ENCODE data around the gene GDF2.

Gene GDF2

DNA sequence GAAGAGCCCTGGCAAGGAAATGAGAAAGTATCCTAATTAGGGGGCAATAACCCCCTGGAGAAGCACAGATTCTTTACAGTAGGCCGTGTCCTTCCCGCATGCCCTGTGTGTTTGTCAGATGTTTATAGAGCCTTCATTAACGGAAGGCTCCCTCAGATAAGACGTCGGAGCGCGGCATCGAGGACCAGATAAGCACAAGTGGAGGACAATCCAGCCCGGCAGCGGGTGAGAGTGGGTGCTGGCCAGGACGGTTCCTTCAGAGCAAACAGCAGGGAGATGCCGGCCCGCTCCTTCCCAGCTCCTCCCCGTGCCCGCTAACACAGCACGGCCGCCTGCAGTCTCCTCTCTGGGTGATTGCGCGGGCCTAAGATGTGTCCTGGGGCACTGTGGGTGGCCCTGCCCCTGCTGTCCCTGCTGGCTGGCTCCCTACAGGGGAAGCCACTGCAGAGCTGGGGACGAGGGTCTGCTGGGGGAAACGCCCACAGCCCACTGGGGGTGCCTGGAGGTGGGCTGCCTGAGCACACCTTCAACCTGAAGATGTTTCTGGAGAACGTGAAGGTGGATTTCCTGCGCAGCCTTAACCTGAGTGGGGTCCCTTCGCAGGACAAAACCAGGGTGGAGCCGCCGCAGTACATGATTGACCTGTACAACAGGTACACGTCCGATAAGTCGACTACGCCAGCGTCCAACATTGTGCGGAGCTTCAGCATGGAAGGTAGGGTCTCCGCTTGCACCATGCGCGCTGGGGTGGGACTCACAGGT is at the start of gene GDF2:
Gene GDF2 (plus strand): TSS at position 155 of the 762 bp plus-strand sequence. CDS start 215 bp downstream, at position 370.
- no peak for DNase-seq

DNA sequence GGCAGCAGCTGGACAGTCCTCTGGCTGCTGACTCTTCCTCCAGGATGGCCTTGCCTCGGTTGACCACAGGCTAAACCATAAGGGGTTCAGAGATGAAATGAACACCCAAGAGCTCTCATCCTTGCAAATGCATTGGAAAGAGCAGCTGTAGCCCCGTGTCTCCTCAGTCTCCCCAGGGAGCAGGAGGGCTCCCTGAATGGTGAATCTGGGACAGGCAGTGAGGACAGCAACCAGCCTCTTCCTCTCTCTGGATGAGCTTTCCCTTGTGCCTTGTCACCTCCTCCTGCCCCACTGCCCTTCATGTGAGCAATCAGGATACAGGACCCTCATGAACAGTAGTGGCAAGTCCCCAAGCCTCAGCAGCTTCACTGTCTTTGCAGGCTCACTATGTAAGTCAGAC is 46.2 kb upstream of the GDF2 start:
- no peak for DNase-seq

DNA sequence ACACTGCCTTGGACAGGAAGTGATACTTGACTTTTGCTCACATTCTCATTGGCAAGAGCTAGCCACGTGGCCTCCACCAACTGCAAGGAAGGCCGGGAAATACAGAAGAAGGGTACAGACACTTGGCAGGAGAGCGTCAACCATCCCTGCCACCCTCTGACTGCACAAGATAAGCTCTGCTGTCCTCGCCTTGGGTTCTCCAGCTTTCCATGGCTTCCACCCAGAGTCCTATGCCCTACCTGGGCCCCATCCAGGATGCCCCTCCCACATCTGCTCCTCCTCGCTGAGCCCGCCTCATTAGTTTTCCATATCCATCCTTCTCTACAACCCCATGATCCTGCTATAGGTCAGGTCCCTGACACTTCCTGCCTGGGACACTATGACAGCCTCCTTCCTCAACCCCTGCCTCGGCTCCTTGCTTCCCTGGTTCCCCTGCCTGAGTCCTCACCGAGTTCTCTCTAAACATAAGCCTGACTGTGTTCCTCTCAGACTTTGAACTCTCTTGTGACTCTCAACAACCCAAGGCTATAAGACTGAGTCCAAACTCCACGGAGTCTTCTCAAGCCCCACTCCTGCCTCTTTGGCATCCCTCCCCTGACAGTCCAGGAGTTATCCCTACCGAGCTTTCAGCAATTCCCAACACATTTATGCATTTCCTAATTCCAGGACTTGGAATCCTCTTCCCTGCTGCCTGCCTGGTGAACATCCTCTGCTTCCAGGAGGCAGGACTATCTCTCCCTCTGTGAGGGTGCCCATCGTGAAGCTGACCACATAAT is 45.5 kb upstream of the GDF2 start:
- no peak for DNase-seq

DNA sequence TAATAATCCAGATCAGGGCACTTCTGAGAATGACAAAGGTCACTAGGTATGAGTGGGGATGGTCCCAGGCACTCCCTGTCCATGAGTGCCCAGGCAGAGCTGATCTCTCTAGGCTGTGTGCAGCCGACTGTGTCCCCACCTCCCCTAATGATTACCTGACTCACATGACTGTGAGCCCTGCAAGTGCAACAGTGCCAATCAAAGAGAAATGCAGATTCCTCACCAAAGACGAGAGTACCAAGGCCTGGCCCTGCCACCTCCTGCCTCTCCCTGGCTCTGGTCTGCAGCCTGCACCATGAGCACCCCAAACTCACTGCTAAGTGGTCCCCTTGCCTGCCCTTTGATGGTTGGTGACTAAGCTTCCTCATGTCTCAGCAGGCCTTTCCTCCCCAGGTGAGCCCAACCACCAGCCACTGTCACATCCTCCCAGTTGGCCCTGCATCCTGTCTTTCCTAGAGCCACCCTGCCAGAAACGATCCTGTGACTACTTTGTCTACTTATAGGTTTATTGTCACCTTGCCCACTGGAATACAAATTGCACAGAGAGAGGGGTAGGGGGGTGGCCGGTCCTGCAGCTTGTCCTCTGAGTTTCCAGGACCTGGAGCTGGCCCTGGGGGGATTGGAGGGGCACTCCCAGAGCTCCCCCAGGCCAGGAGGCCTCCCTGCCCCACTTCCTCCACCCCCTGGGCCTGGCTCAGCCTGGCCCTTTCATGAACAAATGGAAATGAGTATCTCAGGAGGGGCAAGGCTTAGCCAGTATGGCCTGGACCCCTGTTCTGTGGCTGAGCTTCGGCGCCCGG is 44.7 kb upstream of the GDF2 start:
- no peak for DNase-seq

DNA sequence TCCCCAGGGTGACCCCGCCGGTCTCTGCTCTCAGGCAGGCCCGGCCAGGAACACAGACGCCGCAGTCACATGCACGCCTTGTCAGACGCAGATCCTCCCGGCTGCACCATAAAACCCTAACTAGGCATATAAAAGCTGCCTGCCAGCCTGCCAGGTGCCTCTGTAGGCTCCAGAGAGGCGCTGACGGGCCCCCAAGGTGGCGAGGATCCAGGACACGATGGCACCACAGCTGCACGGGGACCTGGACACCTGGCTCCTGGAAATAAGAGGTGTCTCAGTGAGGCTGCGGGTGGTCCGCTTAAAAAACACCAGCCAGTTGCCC is 44.1 kb upstream of the GDF2 start:
- no peak for DNase-seq

DNA sequence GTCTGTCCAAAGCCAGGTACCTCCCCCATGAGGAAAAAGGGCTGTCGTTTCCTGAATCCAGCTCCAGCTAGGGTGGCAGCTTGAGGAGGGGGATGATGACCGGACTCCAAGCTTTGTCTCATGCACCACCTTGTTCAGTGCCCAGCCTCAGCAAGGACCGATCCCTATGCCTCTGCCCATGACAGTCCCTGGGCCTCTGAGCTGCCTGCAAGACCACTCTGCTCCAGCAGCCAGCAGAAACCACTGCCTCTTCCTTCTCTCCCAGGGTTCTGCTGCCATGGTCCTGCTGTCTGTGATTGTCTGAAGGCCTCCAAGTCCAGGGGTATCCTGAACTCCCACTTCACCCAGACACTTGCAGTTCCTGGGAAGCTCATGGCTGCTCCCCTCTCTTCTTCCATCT is 43.5 kb upstream of the GDF2 start:
- DNase-seq = no peak

DNA sequence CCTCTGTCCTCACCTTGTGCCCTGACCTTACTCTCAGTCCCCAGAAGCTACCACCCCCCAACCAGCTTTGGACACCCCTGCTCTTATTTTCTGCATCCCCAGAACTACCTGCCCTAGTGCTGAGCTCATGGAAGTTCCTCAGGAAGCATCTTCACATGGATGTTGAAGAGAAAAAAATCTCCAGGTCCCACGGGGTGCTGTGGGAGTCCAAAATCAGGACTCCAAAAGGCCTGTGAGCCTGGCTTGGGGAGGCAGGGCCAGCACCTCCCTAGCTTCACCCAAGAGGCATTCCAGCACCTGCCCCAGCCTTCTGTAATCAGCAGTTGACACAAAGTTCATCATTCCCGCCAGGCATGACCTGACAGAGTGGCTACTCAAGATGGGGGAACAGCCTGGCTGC is 43.0 kb upstream of the GDF2 start:
- DNase-seq = no peak

DNA sequence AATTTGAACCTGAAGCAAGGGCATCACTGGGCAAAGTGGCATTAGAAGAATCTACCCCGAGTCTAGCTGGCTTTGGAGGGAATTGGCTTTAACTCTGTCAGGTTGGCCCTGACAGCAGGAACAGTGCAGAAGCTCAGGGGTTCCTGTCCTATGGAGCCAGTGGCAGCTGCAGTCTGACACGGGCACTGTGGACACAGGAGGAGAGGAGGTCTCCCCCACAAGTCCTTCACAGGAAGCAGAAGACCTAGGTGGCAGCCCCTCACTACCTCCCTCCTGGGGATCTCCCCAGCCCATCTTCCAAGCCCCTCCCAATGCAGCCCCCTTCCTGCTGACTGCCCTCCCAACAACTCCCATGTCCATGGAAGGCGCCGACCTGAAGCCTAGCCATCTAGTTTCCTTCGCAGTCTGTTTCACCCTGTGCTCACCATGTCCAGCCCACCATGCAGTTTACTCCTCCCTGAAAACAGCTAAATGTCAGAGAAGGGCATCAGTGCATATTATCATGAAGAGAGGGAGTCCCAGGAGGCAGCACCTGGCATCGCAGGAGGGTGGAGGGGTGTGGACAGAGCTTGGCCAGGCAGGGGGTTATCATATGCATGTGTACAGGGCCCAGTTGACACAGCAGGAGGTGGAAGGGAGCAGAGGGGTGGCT is 40.1 kb upstream of the GDF2 start:
- no peak for DNase-seq

DNA sequence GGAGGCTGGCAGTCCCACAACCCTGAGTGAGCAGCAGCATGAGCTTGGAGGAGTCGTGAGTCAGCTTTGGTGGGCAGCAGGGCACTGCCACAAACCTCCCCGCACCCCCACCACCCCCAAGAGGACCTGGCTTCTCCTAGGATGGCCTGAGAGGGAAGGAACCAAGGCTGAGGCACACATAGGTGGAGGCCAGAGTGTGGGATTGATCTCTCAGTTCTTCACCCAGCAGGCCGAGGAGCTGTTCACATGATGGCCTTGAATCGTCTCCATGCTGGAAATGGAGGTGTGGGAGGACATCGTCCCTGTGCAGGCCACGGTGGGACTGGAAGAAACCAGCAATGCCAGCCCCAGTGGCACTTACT is 39.6 kb upstream of the GDF2 start:
- DNase-seq = no peak

DNA sequence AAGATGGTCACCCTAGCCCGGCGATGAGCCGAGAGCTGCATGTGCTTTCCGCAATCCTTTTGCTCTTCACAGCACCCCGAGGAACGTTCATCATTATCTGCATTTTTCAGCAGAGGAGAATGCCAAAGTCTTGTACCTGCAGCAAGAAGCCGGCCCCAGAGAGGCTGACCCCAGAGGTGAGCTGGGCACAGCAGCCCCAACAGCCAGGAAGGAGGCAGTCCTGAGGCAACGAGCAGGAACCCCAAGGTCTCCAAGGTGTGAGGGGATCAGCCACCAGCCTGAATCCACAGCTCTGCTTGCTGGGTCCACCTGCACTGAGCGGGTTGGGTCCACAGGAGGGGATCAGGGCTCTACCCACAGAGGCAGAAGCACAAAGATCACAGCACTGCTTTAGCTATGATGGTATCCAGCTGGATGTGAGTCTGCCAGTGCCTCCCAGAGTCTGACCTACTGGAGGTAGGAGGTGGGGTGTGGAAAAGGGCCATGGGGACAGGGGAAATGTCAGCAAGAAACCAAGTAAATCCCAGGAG is 39.1 kb upstream of the GDF2 start:
- no peak for DNase-seq

DNA sequence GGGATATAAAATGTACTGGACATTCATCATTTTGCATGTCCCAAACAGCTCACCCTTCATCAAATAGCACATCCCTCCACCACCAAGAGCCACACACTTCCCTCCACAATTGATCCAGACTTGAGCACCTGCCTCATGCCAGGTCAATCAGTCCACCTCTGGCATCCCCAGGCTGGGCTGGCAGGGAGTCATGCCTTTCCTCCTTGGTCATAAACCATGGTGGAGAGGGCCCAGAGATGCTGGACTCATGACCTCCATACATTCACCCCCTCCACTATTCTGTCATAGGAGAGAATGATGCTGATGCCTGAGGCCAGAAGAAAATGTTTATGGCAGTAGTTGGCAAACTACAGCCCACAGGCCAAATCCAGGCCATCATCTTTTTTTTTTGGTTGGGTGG is 38.4 kb upstream of the GDF2 start:
- no peak for DNase-seq

DNA sequence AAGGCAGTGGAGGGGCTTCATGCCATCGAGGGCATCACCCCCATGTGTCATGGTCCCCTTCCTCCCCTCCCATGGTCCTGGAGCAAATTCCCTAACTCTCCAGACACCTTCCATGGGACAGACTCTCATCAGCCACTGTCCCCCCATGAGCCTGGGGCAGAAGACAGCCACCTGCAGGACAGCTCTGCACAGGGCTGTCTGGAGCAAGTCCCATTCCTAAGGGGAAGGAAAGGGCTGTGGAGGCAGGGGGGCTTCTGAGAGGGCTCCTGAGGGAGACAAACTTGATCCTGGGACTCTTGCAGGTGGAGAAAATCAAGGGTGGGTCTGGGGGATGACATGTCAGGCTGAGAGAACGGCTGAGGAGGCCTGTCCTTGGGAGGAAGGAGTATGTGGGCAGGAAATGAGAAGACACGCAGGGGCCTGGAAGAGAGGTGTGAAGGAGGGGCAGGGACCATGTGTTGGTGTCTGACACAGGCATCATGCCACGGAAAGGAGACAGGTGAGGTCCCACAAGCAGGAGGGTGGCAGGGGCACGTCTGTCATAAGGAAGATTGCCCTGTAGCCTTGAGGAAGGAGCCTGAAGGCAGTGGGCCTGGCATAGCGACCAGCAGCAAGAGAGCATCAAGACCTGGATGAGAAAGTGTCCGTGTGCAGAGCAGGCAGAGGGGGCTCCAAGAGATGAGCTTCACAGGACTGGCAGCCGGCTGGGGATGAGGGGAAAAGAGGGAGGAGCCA is 36.7 kb upstream of the GDF2 start:
- no peak for DNase-seq

DNA sequence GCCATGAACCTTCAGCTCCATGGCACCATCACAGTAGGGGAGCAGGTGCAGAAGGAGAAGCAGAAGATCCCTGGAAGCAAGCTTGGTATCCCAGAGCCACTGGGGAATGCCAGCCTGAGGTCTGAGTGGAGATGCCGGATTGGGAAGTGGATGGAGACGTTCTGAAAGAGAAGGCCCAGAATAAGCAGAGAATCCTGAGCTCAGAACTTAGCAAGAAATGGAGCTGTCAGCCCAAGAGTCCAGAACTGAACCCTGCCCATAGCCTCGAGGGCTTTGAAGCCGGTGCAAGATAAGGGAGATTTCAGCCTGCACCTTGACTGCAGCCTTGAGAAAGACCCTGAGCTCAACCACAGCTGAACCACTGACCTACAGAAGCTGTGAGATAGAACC is 36.1 kb upstream of the GDF2 start:
- no peak for DNase-seq

DNA sequence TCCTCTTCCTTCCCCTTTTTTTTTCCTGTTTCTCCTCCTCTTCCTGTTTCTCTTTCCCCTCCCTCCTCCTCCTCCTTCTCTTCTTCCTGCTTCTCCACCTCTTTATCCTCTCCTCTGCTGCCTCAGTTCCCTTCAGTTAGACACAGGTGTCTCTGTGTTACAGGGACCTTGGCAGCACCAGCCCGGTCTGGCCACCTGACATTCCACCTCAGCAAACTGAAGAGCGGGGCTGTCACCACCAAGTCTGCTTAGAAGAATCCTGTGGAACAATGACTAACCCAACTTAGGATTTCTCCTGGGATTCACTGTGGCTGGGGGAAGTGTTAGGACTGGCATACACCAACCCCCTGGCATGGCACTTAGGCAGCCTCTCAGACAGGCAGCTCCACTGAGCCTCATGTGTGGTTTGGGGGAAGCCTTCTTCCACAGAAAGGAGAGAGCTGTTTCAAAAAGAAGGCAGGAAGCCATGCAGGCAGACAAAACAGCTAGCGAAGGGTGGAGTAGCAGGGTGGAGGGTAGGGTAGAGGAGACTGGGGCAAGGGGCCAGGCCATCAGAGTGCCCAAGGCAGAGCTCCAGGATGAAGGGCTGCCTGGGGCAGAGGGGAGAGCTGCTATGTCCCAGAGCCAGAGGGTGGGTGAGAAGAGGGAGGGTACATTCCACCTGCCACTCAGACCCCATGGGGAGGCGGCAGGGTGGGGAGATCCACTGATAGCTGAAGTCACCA is 35.5 kb upstream of the GDF2 start:
- DNase-seq = no peak

DNA sequence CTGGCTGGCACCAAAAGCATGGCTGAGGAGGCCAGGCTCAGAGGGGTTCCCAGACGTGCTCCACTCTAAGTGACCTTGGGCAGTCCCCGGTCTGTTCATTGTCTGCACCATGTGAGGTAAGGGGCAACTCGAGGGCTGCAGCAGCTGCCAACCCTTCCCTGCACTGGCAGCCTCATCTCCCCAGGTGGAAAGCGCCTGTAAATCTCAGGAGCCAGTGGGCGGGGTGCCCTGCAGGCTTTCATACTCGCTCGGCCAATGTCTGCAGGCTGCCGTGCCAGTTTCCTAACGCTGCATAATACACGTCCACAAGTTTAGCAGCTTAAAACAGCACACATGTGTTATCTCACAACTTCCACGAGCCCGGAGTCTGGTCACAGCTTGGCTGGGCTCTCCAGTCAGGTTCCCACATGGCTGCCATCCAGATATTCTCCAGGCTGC is 34.9 kb upstream of the GDF2 start:
- no peak for DNase-seq

DNA sequence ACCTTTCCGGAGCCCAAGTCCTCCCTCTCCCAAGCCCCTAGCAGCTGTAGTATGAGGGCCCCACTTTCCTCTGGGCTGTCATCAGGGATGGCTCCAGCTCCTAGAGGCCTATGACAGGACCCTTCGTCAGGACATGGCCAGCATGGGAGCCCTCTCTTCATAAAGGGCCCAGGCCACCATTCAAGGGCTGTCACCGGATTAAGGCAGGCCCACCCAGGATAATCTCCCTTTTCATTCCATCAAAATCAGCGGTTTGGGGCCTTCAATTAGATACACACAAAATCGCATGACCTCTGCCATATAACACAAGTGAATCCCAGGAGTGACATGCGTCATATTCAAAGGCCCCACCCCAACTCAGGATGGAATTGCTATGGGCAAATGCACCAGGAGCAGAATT is 34.4 kb upstream of the GDF2 start:
- DNase-seq = no peak

DNA sequence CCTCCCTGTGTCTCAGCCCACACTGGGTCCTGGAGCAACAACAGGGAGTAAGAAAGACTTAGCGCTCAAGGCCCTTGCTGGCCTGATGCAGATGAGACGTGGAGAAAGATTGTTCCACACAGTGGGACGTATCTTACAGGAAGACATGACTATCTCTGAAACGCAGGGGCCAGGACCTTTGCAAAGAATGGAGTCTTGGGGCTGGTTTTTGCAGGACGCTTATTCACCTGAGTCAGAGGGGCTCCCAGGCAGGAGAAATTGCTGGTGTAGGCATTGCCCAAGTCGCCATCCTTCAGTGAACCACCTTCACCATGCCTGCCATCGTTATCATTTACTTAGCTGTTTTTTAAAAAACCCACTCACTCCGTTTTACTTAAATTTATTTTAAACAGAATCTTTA is 34.0 kb upstream of the GDF2 start:
- DNase-seq = no peak

DNA sequence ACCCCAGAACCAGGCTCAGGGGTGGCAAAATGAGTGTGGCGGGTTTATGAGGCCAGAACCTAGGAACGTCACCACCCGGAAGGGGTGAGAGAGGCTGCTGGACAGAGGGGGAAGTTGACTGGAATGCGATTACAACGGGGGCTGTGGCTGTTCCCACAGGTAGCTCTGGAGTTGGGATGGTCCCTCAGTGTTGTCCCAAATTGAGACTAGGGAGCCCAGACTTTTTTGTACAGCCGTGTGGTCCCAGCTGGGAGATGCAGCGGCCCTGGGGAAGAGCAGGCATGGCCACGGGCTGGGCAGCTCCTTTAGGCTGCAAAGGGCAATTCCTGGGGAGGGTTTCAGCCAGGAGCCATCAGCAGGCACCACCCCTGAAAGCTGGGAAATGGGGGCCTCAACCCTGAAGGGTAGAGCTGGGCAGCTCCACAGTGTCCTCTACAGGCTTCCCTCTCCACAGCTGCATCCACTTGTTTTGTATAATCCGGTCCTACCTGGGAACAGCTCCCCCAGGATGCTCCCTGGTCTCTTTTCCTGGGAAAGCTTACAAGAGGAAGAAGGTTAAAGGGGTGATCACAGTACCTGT is 33.2 kb upstream of the GDF2 start:
- no peak for DNase-seq

DNA sequence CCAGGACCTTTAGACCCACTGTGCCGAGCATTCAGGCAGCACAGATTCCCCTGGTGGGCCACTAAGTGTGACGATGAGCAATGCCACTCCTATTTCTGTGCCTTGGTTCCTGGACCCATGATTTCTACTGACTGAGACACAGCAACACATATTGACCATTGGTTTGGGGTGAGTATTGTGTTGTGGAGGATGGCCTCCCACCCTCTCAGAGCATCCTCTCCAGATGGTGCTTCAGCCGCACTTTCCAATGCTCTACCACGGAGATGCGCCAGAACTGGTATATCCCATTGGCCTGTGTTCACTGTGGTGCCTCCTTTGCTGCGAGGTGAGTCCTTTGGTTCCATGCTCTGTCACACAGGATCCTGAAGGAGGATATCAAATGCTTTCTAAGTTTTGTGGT is 32.3 kb upstream of the GDF2 start:
- no peak for DNase-seq

DNA sequence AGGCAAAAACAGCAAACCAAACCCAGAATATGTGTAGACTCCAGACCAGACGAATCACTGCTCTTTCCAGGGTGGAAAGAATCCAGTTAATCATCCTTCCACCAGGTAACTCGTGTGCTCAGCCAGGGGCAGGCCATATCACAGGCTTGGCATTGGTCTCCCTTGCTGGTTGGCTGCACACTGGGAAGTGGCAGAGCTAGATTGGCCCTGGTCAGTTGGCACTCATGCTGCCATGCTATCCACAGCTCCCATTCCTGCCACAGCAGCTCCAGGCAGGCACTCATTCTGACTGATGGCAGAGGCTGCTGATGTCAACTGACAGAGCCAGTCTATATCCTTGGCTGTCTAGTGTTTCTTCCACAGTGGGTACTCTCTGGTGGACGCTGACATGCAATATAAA is 31.9 kb upstream of the GDF2 start:
- no peak for DNase-seq

DNA sequence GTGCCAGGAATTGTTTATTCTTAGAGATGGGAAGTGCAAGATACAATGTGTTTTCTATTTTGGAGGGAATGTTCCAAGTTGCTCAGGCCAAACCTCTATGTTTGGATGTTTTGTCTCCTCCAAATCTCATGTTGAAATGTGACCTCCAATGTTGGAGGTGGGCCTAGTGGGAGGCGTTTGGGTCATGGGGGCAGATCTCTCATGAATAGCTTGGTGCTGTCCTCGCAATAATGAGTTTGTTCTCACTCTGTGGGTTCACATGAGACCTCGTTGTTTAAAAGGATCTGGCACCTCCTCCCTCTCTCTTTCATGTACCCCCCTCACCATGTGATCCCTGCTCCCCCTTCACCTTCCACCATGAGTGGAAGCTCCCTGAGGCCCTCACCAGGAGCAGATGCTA is 30.6 kb upstream of the GDF2 start:
- no peak for DNase-seq

All from EL (cell line).